Upper lobe of left lung (tissue), 4 donors: ENCODE results near the gene UNKL.

Experiments used
- EP300 ChIP-seq, 4 donors: sonication (generic); formaldehyde crosslinking; IDR thresholded peaks; one replicate each; pipeline ENCODE4 v1.5.1; 2017; ENCODE audit warnings: antibody characterized with exemption in 4 of 4, control low read depth in 2 of 4
- POLR2A ChIP-seq, 4 donors: fragments of 450-650 bp; IDR thresholded peaks; one replicate each; pipeline ENCODE4 v1.5.1; 2016 to 2017; ENCODE audit warnings: antibody characterized with exemption in 4 of 4, mild to moderate bottlenecking in 2 of 4
- POLR2AphosphoS5 ChIP-seq, 2 donors: sonication (generic); formaldehyde crosslinking; IDR thresholded peaks; one replicate each; pipeline ENCODE4 v1.5.1; 2017; ENCODE audit warnings: antibody characterized with exemption in 2 of 2
- TF ChIP-seq, protein P1 (sequence below), 6 experiments: fragments of 450-650 bp in 4 of 6; fragments of 200-600 bp in 2 of 6; sonication (generic) in 2 of 6; IDR thresholded peaks; one replicate each; pipeline ENCODE4 v1.5.1; 2016 to 2019; ENCODE audit warnings: antibody characterized with exemption in 6 of 6

DNA sequence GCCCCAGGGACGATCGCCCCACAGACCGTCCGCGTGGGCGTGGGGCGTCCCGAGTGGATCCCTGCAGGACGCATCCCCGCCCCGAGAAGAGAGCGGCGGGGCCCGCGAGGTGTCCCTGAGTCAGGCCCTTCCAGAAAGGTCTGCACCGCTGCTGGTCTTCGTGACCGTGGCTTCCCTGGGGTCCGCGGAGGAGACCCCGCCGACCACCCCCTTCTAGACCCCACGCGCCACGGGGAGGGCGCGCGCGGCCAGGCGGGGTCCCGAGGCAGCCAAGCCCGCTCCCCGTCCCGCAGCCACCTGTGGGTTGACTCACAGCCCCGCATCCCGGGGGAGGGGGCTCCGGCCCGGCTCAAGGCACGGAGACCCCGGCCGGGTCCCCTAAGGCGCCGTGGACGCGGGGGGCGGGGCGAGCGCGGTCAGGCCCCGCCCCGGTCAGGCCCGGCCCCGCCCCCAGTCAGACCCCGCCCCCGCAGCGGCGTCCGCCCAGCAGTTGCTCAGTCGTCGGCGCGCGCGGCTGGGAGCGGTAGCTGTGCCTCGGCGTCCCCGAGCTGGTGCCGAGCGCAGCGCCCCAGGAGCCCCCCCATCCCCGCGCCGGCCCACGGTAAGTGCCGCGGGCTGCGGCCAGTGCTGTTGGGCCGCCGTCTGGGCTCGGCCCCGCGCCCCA, 81.2 kb downstream of the UNKL start, which contains the start of gene BAIAP3:
- TF ChIP-seq POLR2AphosphoS5 (IDR thresholded peaks at IDR 0.05) = peak in 1 of 2 donors; percentile 33
- TF ChIP-seq, protein P1, sequence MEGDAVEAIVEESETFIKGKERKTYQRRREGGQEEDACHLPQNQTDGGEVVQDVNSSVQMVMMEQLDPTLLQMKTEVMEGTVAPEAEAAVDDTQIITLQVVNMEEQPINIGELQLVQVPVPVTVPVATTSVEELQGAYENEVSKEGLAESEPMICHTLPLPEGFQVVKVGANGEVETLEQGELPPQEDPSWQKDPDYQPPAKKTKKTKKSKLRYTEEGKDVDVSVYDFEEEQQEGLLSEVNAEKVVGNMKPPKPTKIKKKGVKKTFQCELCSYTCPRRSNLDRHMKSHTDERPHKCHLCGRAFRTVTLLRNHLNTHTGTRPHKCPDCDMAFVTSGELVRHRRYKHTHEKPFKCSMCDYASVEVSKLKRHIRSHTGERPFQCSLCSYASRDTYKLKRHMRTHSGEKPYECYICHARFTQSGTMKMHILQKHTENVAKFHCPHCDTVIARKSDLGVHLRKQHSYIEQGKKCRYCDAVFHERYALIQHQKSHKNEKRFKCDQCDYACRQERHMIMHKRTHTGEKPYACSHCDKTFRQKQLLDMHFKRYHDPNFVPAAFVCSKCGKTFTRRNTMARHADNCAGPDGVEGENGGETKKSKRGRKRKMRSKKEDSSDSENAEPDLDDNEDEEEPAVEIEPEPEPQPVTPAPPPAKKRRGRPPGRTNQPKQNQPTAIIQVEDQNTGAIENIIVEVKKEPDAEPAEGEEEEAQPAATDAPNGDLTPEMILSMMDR (IDR thresholded peaks at IDR 0.05) = no peak
- no peak for TF ChIP-seq EP300 (IDR thresholded peaks at IDR 0.05)
- TF ChIP-seq POLR2A (IDR thresholded peaks at IDR 0.05) = peak in 1 of 4 donors; percentile 35
